Stromal cell of bone marrow (primary cell): ENCODE data around the gene PODXL.

Source experiments
- DNase-seq: peaks from one replicate; pipeline ENCODE4 v3.0.0-alpha.2; 2012; ENCODE audit warnings: low read depth

The PODXL gene

DNA sequence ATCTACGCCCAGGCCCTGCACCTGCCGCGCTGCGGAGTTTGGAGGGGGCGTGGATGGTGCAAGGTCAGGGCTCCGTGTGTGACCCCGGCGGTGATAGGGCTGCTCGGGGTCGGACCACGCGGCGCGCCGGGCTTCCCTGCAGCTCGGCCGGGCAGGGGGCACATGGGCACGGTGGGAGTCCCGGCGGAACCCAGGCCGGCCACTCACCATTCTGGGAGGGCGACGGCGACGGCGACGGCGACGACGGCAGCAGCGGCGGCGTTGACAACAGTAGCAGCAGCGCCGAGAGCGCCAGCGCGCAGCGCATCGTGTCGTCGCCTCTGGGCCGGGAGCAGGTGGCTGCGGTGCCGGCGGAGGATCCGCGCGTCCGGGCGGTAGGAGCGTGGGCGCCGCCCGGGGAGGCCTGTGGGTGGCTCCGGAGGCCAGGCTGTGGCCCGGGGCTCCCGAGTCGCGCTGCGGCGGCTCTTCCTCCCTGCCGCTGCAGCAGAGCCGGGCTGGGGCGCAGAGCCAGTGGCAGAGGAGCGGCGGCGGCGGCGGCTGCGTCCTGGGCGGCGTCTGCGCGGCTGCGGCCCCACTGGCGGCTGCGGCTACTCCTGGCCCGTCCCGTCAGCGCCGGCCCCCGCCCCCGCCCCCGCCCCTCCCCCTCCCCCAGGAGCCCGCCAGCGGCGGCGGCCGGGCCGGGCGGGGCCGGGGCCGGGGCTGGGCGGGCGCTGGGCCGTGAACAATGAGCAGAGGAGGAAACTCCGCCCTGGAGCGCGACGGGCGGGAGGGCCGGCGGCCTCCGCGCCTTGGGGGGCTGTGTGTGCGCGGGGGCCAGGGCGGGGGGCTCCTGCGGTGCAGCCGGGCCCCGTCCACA, at the start of gene PODXL:
Gene PODXL (minus strand): TSS at position 576 of the 856 bp plus-strand sequence. CDS start 269 bp downstream, at position 307.
- DNase-seq = no peak

GRCh38 chr7:131605280-131605878, 49.0 kb upstream of the PODXL start:
- no peak for DNase-seq

DNA sequence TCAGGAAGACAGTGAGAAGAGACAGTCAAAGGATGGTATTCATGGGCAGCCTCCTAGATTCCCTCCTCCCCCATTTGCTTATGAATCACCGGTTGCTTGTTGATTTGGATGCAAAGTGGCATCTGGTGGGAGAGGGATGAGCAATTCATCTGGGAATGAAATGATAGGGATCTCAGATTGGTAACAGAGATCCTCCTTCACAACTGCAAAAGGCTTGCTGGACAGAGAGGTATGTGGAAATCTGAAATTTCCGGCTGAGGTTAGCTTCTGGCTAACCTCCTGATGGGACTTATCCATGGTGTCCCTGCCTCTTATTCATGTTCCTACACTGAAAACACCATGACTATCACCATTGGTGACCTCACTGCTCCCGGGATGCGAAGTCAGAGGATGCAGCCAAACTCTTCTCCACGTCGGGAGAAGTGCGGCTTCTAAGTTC, 48.4 kb upstream of the PODXL start:
- DNase-seq = peak; percentile 18

- DNase-seq = no peak
Measured at GRCh38 chr7:131603932-131604331, 47.5 kb upstream of the PODXL start.

DNA sequence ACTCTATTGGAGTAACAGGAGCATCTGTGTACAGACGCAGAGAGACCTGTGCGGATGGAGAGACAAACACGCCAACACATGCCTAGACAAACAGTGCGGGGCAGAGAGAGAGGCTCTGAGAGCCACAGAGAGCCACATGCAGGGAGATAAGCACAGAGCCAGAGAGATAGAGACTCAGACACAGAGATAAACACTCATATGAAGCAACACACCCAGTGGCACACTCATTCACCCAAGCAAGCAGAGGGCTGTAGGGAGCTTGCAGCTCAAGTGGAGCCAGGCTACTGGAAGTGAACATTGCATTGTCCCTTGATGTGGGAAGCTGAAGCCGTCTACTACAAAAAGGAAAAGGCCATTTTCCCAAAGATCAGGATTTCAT, 46.6 kb upstream of the PODXL start:
- no peak for DNase-seq

DNA sequence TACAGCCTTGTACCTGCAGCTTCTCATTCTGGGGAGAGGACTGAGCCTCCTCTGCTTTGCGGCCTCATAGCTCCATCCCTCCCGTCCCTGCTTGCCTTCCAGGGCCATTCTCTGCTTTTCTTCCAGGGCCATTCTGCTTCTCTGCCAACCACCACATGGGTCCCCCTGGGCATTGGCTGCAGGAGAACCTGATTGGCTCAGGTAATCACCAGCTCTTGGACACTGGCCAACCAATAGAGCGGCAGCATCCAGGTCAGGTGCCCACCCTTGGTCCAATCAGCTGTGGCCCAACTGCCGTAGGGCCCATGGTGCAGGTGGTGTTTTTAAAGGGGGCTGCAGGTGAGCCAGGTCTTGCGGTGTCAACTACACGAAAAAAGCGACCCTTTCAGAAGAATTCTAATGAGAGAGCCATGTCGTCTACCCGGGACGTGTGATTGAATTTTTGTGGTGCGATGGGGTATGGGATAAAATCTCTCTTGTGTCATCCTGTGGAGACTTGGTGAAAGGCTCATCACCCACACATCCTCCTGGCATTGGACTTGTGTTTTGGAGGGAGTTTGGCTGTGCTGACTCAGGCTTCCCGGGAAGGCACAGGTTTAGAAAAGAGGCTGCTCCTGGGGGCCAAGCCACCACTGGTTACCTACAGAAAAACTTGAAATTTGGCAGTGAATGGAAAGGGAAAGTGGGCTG, 46.0 kb upstream of the PODXL start:
- no peak for DNase-seq

DNA sequence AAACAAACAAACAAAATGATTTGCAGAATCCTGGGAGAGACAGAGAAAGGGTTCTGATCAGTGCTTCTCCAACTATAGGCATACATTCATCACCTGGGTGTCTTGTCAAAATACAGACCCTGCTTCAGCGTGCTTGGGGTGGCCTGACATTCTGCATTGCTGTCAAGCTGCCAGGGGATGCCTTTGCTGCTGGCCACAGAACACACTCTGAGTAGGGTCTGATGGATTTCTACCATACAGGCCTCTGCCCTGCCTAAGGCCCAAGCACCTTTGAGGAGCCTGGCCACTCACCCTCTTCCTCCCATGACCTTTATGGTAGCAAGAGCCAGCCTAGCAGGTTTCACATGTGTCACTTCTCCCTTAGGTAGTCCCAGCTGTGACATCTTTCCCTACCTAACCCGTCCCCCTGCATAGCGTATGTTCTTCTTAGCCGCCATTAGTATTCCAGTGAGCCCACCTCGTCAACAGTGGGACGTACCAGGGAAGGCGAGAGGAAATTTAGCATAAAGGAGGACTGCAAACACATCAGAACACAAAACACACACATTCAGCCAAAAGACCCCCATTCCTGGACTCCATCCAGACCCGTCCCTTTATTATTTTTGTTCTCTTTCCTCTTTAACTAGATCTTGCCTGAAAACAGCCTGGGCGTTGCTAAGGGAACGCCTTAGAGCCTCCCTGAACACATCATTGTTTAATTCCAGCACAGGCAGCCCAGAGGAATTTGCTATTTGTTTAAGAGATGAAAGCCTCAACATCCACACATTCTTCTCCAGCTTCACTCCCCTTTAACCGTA, 43.9 kb upstream of the PODXL start:
- peak; percentile 17 for DNase-seq

GRCh38 chr7:131596785-131597184, 40.4 kb upstream of the PODXL start:
- no peak for DNase-seq

GRCh38 chr7:131595699-131596098, 39.3 kb upstream of the PODXL start:
- DNase-seq = no peak

GRCh38 chr7:131591687-131592319, 35.4 kb upstream of the PODXL start:
- no peak for DNase-seq

- DNase-seq = no peak
Measured at GRCh38 chr7:131587315-131587923, 31.0 kb upstream of the PODXL start.

DNA sequence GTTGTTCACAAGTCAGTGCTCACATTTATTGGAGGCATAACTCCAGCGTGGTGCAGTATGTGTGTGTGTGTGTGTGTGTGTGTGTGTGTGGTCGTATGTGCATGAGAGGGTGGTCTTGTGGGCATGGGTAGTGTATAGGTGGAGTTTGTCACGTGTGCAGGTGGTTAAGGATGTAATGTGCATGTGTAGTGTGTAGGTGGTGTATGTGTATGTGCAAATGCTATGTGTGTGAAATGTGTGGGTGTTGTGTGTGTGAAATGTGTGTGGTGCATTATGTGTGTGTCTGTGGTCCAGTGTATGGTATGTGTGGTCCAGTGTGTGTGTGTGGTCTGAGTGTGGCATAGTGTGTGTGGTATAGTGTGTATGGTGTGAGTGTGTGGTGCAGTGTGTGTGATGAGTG, 30.3 kb upstream of the PODXL start:
- no peak for DNase-seq

GRCh38 chr7:131586259-131586658, 29.8 kb upstream of the PODXL start:
- DNase-seq = no peak

DNA sequence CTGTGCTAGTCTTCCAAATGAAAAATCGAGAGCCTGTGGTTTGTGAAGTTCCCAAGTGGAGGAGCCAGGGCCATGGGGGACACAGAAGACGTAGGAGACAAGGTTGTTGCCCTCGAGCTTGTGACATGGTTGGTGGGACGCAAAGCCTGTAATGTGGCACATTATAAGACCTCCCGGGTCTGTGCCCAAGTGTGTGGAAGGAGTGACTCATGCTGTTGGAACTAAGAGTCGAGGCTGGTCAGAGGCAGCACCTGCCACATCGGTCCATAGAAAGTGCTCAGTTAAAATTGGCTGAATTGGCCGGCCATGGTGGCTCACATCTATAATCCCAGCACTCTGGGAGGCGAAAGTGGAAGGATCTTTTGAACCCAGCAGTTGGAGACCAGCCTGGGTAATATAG, 27.0 kb upstream of the PODXL start:
- DNase-seq = no peak

GRCh38 chr7:131581241-131582051, 25.0 kb upstream of the PODXL start:
- no peak for DNase-seq

DNA sequence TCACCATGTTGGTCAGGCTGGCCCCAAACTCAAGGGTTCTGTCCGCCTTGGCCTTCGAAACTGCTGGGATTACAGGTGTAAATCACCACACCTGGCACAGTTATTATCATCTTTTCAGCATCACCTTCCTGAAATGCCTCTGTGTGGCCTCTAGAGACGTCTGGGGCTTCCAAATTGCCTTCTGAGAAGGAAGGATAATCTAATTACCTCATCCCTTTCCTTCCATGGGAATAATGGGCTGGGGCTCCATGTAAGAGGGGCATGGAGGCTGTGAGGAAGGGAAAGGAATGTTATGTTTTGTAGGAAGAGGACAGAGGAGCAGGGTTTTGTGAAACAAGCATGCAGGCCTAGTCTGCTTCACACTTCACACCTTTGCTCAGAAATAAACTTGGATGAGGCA, 22.2 kb upstream of the PODXL start:
- no peak for DNase-seq

DNA sequence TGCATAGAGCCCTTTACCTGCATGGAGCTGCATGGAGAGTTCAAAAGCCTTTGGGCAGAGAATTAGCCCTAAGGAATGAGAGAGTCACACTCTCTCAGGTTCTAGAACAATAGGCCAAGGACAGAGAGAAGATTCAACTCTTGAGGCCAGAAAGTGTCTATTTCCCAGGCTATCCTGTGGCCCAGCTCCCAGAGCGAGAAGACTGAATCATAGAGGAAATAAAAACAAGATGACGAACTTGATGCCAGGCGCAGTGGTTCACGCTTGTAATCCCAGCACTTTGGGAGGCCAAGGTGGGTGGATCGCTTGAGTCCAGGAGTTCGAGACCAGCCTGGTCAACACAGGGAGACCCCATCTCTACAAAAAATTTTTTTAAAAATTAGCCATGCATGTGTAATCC, 18.3 kb upstream of the PODXL start:
- peak; percentile 34 for DNase-seq

DNA sequence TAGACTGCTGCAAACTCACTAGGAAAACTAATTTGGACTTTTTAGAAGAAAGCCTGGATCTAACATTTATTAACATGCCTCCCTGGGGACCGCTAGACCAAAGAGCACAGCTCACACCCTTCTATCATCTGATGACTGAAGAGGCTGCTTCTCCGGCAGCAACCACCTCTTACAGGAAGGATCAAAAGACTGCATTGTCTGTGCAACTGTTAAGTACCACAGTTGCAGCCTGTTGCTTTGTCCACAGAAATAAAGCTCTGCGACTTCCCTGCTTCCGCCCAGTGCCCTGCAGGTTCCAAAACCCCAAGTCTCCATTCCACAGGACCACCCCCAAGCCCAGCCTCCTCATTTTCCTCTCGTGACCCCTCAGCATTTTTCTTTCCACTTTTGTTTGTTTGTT, 14.0 kb upstream of the PODXL start:
- DNase-seq = no peak

GRCh38 chr7:131568970-131569369, 12.5 kb upstream of the PODXL start:
- DNase-seq = no peak

DNA sequence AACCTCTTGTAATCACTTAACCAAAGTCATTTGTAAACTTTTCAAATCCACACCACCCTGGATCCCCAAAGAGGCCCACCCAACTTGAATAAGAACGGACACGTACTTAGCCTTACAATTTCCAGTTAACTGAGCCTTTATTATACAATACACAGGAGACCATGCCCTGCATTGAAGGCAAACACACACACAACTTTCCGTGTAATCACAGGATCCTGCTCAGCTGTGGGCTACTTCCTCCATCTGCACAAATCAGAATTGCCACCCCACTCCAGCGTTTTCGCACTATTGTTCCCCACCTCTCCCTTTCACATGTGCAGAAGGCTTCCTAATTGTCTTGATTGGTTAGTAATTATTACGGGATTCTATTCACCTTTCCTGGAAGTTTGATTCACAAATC, 12.1 kb upstream of the PODXL start:
- DNase-seq = no peak
